HepG2 (cell line): ENCODE measurements around the gene CD58. TPM values are rescaled to one million over a fixed set of nuclear protein-coding genes. Genes with fewer than 3 reads are reported as not detected.

Source experiments
- ARNTL ChIP-seq: sonication (generic); formaldehyde crosslinking; IDR thresholded peaks from 2 replicates; pipeline ENCODE4 v1.4.0; 2020; ENCODE audit warnings: mild to moderate bottlenecking, missing genetic modification reagents
- ATF5 ChIP-seq: sonication (generic); formaldehyde crosslinking; IDR thresholded peaks from 2 replicates; pipeline ENCODE4 v1.4.0; 2020; ENCODE audit warnings: mild to moderate bottlenecking, low read depth, missing genetic modification reagents
- ISX ChIP-seq: sonication (generic); formaldehyde crosslinking; conservative IDR thresholded peaks from 2 replicates; pipeline ENCODE4 v1.5.0; 2020; ENCODE audit warnings: missing genetic modification reagents
- MED13 ChIP-seq: sonication (generic); formaldehyde crosslinking; IDR thresholded peaks from 2 replicates; pipeline ENCODE4 v1.5.0; 2020; ENCODE audit warnings: missing genetic modification reagents
- NFKB2 ChIP-seq: sonication (generic); formaldehyde crosslinking; IDR thresholded peaks from 2 replicates; pipeline ENCODE4 v1.4.0; 2020; ENCODE audit warnings: missing genetic modification reagents, borderline replicate concordance
- RARG ChIP-seq: sonication (generic); formaldehyde crosslinking; IDR thresholded peaks from 2 replicates; pipeline ENCODE4 v1.4.0; 2020; ENCODE audit warnings: low read depth, mild to moderate bottlenecking, missing genetic modification reagents
- RNF219 ChIP-seq: sonication (generic); formaldehyde crosslinking; IDR thresholded peaks from 2 replicates; pipeline ENCODE4 v1.5.0; 2020; ENCODE audit warnings: mild to moderate bottlenecking, missing genetic modification reagents
- SNAPC2 ChIP-seq: sonication (generic); formaldehyde crosslinking; IDR thresholded peaks from 2 replicates; pipeline ENCODE4 v1.8.1; 2022; ENCODE audit warnings: mild to moderate bottlenecking, missing genetic modification reagents
- ZFP1 ChIP-seq: IDR thresholded peaks from 2 replicates; pipeline ENCODE4 v1.6.1; 2016
- ZNF264 ChIP-seq: sonication (generic); formaldehyde crosslinking; IDR thresholded peaks from 2 replicates; pipeline ENCODE4 v1.4.0; 2020; ENCODE audit warnings: missing genetic modification reagents
- ZNF530 ChIP-seq: sonication (generic); formaldehyde crosslinking; IDR thresholded peaks from 2 replicates; pipeline ENCODE4 v1.5.0; 2020; ENCODE audit warnings: low read depth, mild to moderate bottlenecking, missing genetic modification reagents
- polyA plus RNA-seq, 8 experiments: library from polyadenylated mRNA; depleted of rRNA in 3 of 8; stranded (reverse) in 7 of 8; unstranded in 1 of 8; fragments of >200 nt; fragmentation: Illumina TruSeq in 4 of 8; extraction: Trizol in 4 of 8; gene quantifications; 2 replicates each; pipeline versions ENCODE4 v1.2.1 to v1.2.3, GENCODE V29; 2011 to 2016; ENCODE audit warnings: low read depth in 4 of 8, missing spikeins in 1 of 8, mixed read lengths in 1 of 8; ENCODE audit not compliant: insufficient read depth in 1 of 8
- total RNA-seq, 5 experiments: library from RNA; depleted of rRNA; stranded (reverse); fragments of >200 nt; fragmentation: Illumina TruSeq; extraction: Trizol; gene quantifications; 2 replicates each; pipeline ENCODE4 v1.2.3, GENCODE V29; 2016; ENCODE audit warnings: low read depth in 1 of 5
- TF ChIP-seq, protein P1 (sequence below): sonication (generic); formaldehyde crosslinking; IDR thresholded peaks from 2 replicates; pipeline ENCODE4 v1.5.0; 2020; ENCODE audit warnings: mild to moderate bottlenecking, missing genetic modification reagents, moderate library complexity
- TF ChIP-seq, protein P2 (sequence below): sonication (generic); formaldehyde crosslinking; conservative IDR thresholded peaks from 2 replicates; pipeline ENCODE4 v1.4.0; 2020; ENCODE audit warnings: missing genetic modification reagents
- TF ChIP-seq, protein P3 (sequence below): sonication (generic); formaldehyde crosslinking; IDR thresholded peaks from 2 replicates; pipeline ENCODE4 v1.4.0; 2020; ENCODE audit warnings: mild to moderate bottlenecking, missing genetic modification reagents

CD58 gene
- total and polyA plus RNA-seq, 2 of the 13 experiments (the other 11 are each of a cell fraction or from before 2014, with no cell fraction given), result 9.4 to 13.5 TPM

- TF ChIP-seq ATF5 (CRISPR knock-in tag) (no peak), ARNTL (CRISPR knock-in tag) (peak; percentile 76), ZNF530 (CRISPR knock-in tag) (no peak), ZNF264 (CRISPR knock-in tag) (0 out of 2 replicates have a peak, but pooled peaks have one; percentile 9), ZFP1 (CRISPR knock-in tag) (no peak), RNF219 (CRISPR knock-in tag) (no peak), RARG (no peak), NFKB2 (CRISPR knock-in tag) (no peak), MED13 (CRISPR knock-in tag) (no peak), ISX (no peak), SNAPC2 (CRISPR knock-in tag) (no peak)
- TF ChIP-seq, protein P1, sequence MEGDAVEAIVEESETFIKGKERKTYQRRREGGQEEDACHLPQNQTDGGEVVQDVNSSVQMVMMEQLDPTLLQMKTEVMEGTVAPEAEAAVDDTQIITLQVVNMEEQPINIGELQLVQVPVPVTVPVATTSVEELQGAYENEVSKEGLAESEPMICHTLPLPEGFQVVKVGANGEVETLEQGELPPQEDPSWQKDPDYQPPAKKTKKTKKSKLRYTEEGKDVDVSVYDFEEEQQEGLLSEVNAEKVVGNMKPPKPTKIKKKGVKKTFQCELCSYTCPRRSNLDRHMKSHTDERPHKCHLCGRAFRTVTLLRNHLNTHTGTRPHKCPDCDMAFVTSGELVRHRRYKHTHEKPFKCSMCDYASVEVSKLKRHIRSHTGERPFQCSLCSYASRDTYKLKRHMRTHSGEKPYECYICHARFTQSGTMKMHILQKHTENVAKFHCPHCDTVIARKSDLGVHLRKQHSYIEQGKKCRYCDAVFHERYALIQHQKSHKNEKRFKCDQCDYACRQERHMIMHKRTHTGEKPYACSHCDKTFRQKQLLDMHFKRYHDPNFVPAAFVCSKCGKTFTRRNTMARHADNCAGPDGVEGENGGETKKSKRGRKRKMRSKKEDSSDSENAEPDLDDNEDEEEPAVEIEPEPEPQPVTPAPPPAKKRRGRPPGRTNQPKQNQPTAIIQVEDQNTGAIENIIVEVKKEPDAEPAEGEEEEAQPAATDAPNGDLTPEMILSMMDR (CRISPR knock-in tag), result no peak
- TF ChIP-seq, protein P2, sequence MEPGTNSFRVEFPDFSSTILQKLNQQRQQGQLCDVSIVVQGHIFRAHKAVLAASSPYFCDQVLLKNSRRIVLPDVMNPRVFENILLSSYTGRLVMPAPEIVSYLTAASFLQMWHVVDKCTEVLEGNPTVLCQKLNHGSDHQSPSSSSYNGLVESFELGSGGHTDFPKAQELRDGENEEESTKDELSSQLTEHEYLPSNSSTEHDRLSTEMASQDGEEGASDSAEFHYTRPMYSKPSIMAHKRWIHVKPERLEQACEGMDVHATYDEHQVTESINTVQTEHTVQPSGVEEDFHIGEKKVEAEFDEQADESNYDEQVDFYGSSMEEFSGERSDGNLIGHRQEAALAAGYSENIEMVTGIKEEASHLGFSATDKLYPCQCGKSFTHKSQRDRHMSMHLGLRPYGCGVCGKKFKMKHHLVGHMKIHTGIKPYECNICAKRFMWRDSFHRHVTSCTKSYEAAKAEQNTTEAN, result no peak
- TF ChIP-seq, protein P3, sequence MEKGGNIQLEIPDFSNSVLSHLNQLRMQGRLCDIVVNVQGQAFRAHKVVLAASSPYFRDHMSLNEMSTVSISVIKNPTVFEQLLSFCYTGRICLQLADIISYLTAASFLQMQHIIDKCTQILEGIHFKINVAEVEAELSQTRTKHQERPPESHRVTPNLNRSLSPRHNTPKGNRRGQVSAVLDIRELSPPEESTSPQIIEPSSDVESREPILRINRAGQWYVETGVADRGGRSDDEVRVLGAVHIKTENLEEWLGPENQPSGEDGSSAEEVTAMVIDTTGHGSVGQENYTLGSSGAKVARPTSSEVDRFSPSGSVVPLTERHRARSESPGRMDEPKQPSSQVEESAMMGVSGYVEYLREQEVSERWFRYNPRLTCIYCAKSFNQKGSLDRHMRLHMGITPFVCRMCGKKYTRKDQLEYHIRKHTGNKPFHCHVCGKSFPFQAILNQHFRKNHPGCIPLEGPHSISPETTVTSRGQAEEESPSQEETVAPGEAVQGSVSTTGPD, result 0 out of 2 replicates have a peak, but pooled peaks have one; percentile 41
These were observed 81.6 kb downstream of the CD58 start (continued) for GRCh38 chr1:116489231-116489697.
